Measurements from ENCODE around the gene ME3. TPM values are rescaled to one million over a fixed set of nuclear protein-coding genes. Genes with fewer than 3 reads are reported as not detected.

ME3 gene
- total RNA-seq, 1 experiment from 2014 or later = 35.3 TPM

DNA sequence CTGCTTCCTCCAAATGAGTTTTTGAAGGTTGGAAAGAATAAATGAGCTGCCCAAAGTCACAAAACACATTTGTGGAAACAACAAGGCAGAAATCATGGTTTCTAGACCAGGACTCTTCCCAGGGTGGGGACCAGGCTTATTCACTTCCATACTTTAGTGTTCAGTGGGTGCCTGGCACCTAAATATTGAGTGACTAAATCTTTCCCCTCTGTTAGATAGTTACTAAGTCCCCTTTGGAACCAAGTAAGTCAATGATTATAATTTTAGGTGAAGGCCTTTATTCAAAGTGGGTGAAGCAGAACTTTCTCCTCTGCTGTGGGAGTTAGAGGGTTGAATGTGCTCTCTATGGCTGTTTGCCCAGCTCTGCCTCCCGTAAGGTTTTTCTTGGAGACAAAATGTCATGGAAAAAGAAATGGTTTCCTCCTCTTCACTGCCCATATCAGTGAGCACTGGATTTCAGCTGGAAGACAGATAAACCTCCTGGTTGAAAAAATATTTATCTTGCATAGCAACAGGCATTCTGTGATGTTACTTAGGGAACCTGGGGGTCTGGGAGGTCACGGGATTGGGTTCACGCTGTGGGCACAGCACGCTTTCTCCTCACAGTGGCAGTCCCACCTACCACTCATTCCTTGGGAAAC is 179.9 kb downstream of the ME3 start:
- Histone ChIP-seq H3K36me3 (ENCODE audit: control insufficient read depth, insufficient read depth, low read length) (no peaks in the 10 kb centered on the region), H3K9me3 (ENCODE audit: control insufficient read depth, insufficient read depth, low read depth, low read length) (no peaks in the 10 kb centered on the region), H3K27me3 (ENCODE audit: control insufficient read depth, insufficient read depth, low read length) (no peaks in the 10 kb centered on the region), H3K4me3 (ENCODE audit: low read depth in 2 of 2, low read length in 2 of 2) (no peak overlapping the region), H3K4me1 (ENCODE audit: control insufficient read depth, insufficient read depth, low read length) (no peaks in the 10 kb centered on the region), H3K27ac (ENCODE audit: low read length) (peak overlapping the region; percentile 54; the same call in 1 of the 2 replicates)
- ChIA-PET POLR2A (no interaction called here), CTCF (no interaction called here)
- no TSS peak for BruUV-seq (replicated peaks)
- TF ChIP-seq SIN3A (IDR thresholded peaks at IDR 0.05; ENCODE audit: borderline replicate concordance, insufficient read depth, low read depth, low read length) (no peak), TCF7L2 (IDR thresholded peaks at IDR 0.05; ENCODE audit: low read depth, low read length) (no peak), POLR2AphosphoS5 (IDR thresholded peaks at IDR 0.05; ENCODE audit: low read depth, low read length) (no peak)
- TF ChIP-seq, protein P1, sequence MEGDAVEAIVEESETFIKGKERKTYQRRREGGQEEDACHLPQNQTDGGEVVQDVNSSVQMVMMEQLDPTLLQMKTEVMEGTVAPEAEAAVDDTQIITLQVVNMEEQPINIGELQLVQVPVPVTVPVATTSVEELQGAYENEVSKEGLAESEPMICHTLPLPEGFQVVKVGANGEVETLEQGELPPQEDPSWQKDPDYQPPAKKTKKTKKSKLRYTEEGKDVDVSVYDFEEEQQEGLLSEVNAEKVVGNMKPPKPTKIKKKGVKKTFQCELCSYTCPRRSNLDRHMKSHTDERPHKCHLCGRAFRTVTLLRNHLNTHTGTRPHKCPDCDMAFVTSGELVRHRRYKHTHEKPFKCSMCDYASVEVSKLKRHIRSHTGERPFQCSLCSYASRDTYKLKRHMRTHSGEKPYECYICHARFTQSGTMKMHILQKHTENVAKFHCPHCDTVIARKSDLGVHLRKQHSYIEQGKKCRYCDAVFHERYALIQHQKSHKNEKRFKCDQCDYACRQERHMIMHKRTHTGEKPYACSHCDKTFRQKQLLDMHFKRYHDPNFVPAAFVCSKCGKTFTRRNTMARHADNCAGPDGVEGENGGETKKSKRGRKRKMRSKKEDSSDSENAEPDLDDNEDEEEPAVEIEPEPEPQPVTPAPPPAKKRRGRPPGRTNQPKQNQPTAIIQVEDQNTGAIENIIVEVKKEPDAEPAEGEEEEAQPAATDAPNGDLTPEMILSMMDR (IDR thresholded peaks at IDR 0.05) = no peak
- TF ChIP-seq, protein P2, sequence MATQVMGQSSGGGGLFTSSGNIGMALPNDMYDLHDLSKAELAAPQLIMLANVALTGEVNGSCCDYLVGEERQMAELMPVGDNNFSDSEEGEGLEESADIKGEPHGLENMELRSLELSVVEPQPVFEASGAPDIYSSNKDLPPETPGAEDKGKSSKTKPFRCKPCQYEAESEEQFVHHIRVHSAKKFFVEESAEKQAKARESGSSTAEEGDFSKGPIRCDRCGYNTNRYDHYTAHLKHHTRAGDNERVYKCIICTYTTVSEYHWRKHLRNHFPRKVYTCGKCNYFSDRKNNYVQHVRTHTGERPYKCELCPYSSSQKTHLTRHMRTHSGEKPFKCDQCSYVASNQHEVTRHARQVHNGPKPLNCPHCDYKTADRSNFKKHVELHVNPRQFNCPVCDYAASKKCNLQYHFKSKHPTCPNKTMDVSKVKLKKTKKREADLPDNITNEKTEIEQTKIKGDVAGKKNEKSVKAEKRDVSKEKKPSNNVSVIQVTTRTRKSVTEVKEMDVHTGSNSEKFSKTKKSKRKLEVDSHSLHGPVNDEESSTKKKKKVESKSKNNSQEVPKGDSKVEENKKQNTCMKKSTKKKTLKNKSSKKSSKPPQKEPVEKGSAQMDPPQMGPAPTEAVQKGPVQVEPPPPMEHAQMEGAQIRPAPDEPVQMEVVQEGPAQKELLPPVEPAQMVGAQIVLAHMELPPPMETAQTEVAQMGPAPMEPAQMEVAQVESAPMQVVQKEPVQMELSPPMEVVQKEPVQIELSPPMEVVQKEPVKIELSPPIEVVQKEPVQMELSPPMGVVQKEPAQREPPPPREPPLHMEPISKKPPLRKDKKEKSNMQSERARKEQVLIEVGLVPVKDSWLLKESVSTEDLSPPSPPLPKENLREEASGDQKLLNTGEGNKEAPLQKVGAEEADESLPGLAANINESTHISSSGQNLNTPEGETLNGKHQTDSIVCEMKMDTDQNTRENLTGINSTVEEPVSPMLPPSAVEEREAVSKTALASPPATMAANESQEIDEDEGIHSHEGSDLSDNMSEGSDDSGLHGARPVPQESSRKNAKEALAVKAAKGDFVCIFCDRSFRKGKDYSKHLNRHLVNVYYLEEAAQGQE (IDR thresholded peaks at IDR 0.05; ENCODE audit: insufficient read depth in 1 of 2, low read depth in 2 of 2, low read length in 1 of 2) = no peak
- in situ Hi-C loops (cut with HindIII; ENCODE audit: low pct_unique_long_range_greater_than_20kb, low sequenced_read_pairs) = no loop called here
- intact Hi-C loops (cut with micrococcal nuclease; ENCODE audit: unreplicated experiment) = no loop called here
- DNase-seq (ENCODE audit: low read depth, low spot score) = no peak
- no peak for ATAC-seq

DNA sequence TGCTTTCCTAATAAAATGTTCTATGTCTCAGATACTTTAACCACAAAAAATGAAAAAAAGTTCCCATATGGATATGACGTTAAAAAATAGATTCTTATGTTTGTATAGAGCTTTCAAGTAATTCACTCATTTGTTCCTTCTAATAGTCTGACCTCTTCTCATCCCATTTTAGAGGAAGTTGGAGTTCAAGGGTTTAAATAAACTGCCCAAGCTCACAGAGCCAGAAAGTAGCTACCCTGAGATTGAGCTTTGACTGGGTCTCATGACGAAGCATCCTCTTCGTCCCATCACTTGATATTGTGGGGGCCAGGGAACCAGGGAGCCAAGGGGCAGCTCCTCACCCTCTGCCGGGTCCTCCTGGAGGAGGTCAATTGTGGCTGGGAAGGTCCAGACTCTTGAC is 181.4 kb downstream of the ME3 start:
- Histone ChIP-seq H3K27ac (ENCODE audit: low read length) (peak overlapping the region; percentile 54; the same call in 1 of the 2 replicates), H3K36me3 (ENCODE audit: control insufficient read depth, insufficient read depth, low read length) (no peaks in the 10 kb centered on the region), H3K9me3 (ENCODE audit: control insufficient read depth, insufficient read depth, low read depth, low read length) (no peaks in the 10 kb centered on the region), H3K4me1 (ENCODE audit: control insufficient read depth, insufficient read depth, low read length) (no peaks in the 10 kb centered on the region), H3K4me3 (ENCODE audit: low read depth in 2 of 2, low read length in 2 of 2) (no peak overlapping the region), H3K27me3 (ENCODE audit: control insufficient read depth, insufficient read depth, low read length) (no peaks in the 10 kb centered on the region)
- intact Hi-C loops (cut with micrococcal nuclease; ENCODE audit: unreplicated experiment) = no loop called here
- ChIA-PET CTCF (no interaction called here), POLR2A (interaction anchor here (0.6 kb wide), 1 partner anchor 329 kb away, joined by 3 read pairs; no protein-coding TSS in a partner anchor)
- ATAC-seq (no peak), DNase-seq (ENCODE audit: low read depth, low spot score) (no peak)
- no TSS peak for BruUV-seq (replicated peaks)
- TF ChIP-seq, protein P1 (IDR thresholded peaks at IDR 0.05) = no peak
- TF ChIP-seq, protein P2 (IDR thresholded peaks at IDR 0.05; ENCODE audit: insufficient read depth in 1 of 2, low read depth in 2 of 2, low read length in 1 of 2) = no peak
- TF ChIP-seq TCF7L2 (IDR thresholded peaks at IDR 0.05; ENCODE audit: low read depth, low read length) (no peak), POLR2AphosphoS5 (IDR thresholded peaks at IDR 0.05; ENCODE audit: low read depth, low read length) (no peak), SIN3A (IDR thresholded peaks at IDR 0.05; ENCODE audit: borderline replicate concordance, insufficient read depth, low read depth, low read length) (no peak)
- in situ Hi-C loops (cut with HindIII; ENCODE audit: low pct_unique_long_range_greater_than_20kb, low sequenced_read_pairs) = no loop called here
